ENCODE measurements around the gene MAPKAPK3. TPM values are rescaled to one million over a fixed set of nuclear protein-coding genes. Genes with fewer than 3 reads are reported as not detected.

MAPKAPK3 gene
- total and polyA plus RNA-seq, 2 of the 8 experiments (the other 6 are each of a cell fraction or from before 2014, with no cell fraction given): 65.4 to 99.8 TPM

GRCh38 chr3:50609763-50610085 is 7.2 kb upstream of the MAPKAPK3 start:
- peaks cover 4% of the 10 kb centered on the region; the same call in 1 of the 2 replicates for H3K23me2 ChIP-seq (ENCODE audit: low read depth, low read length)
- peaks cover 12 to 36% (median 32%) of the 10 kb centered on the region in 4 experiments; a peak in 6 of 7 replicates for H3K27me3 ChIP-seq (replicated peaks in 1 of 4; ENCODE audit: control insufficient read depth in 3 of 4, extremely low read depth in 1 of 4, insufficient read depth in 3 of 4, low read length in 3 of 4)
- no peak overlapping the region for H2BK20ac ChIP-seq (ENCODE audit: low read length)
- H3K56ac ChIP-seq (replicated peaks; ENCODE audit: insufficient read length, low read depth, low read length): no peak overlapping the region
- H4K5ac ChIP-seq (ENCODE audit: insufficient read length, low read depth, low read length): no peak overlapping the region
- H3K4me3 ChIP-seq (ENCODE audit: extremely low read depth in 1 of 4, insufficient read depth in 2 of 4, low read depth in 3 of 4, low read length in 4 of 4): no peak overlapping the region
- H3K9me3 ChIP-seq (ENCODE audit: insufficient read depth in 2 of 2, low read depth in 1 of 2, low read length in 1 of 2): no peaks in the 10 kb centered on the region
- no peak overlapping the region for H4K8ac ChIP-seq (ENCODE audit: extremely low read depth, insufficient read depth, low read length)
- H2AFZ ChIP-seq (ENCODE audit: low read length): no peak overlapping the region
- no peak overlapping the region for H3K18ac ChIP-seq (ENCODE audit: extremely low read depth, low read length)
- H3K14ac ChIP-seq (ENCODE audit: insufficient read length): no peak overlapping the region
- H3K27ac ChIP-seq (ENCODE audit: low read depth, low read length): no peak overlapping the region
- no peak for DNase-seq (ENCODE audit: low read depth in 1 of 2, low spot score in 2 of 2)
- H4K91ac ChIP-seq (replicated peaks; ENCODE audit: insufficient read length, low read length): no peak overlapping the region
- no peak overlapping the region for H3K9ac ChIP-seq (replicated peaks in 1 of 4; ENCODE audit: extremely low read depth in 1 of 4, low read depth in 3 of 4, low read length in 3 of 4)
- H2BK12ac ChIP-seq (ENCODE audit: low read depth, low read length): no peak overlapping the region
- H4K20me1 ChIP-seq (replicated peaks in 1 of 2; ENCODE audit: control insufficient read depth in 1 of 2, insufficient read depth in 2 of 2, low read length in 2 of 2): peaks cover 0 to 15% of the 10 kb centered on the region in 2 experiments
- H3K23ac ChIP-seq (ENCODE audit: insufficient read length): no peak overlapping the region
- H2BK15ac ChIP-seq (ENCODE audit: low read length): no peak overlapping the region
- no peak overlapping the region for H2BK120ac ChIP-seq (replicated peaks; ENCODE audit: low read depth, low read length)
- H3K4me2 ChIP-seq (ENCODE audit: insufficient read depth in 1 of 2, low read depth in 2 of 2, low read length in 2 of 2): no peak overlapping the region
- H3K79me2 ChIP-seq (ENCODE audit: control insufficient read depth in 1 of 2, insufficient read depth in 2 of 2, low read length in 2 of 2): no peaks in the 10 kb centered on the region
- H3K4ac ChIP-seq (replicated peaks; ENCODE audit: insufficient read length, low read depth, low read length): no peak overlapping the region
- peaks cover 0 to 12% (median 4%) of the 10 kb centered on the region in 4 experiments; a peak in 5 of 7 replicates for H3K4me1 ChIP-seq (replicated peaks in 1 of 4; ENCODE audit: control insufficient read depth in 3 of 4, insufficient read depth in 4 of 4, low read length in 3 of 4)
- ChIA-PET POLR2A (ENCODE audit: partially characterized antibody) (interaction anchor here (0.8 to 2.0 kb wide), 5 partner anchors 8 to 40 kb away, joined by 3 to 7 read pairs (median 3); partner anchors contain the start of genes HEMK1 and MAPKAPK3), CTCF (ENCODE audit: partially characterized antibody) (interaction anchor here (0.9 to 50.4 kb wide), 8 partner anchors 11 to 107 kb away, joined by 3 to 1262 read pairs (median 6); partner anchors contain the start of genes C3orf18, DOCK3 and HEMK1)
- WGBS, 2 experiments (ENCODE audit: extremely low coverage in 1 of 2, insufficient coverage in 1 of 2, insufficient read length in 1 of 2, insufficient replicate concordance in 2 of 2, low coverage in 1 of 2, low lambda C conversion rate in 2 of 2, missing lambda C conversion rate in 1 of 2): 82% methylated on average over 3 of the region's 3 CpGs; no CpG with 5 or more reads in 1 of the 2 experiments
- H3K36me3 ChIP-seq (ENCODE audit: control insufficient read depth in 2 of 4, insufficient read depth in 4 of 4, low read length in 3 of 4): no peaks in the 10 kb centered on the region
- H2AK5ac ChIP-seq (ENCODE audit: low read depth, low read length): no peak overlapping the region
- no peak overlapping the region for H2BK5ac ChIP-seq (ENCODE audit: low read depth, low read length)
- H3K79me1 ChIP-seq (ENCODE audit: low read depth, low read length): no peaks in the 10 kb centered on the region
- no peak for FAIRE-seq
- TF ChIP-seq KDM1A (IDR thresholded peaks at IDR 0.05; ENCODE audit: borderline replicate concordance, low read length) (no peak), NRF1 (IDR thresholded peaks at IDR 0.05; ENCODE audit: low read depth, low read length) (no peak), POU5F1 (IDR thresholded peaks at IDR 0.05; ENCODE audit: low read depth, low read length) (no peak), HDAC2 (IDR thresholded peaks at IDR 0.05; ENCODE audit: borderline replicate concordance in 1 of 2, low read depth in 2 of 2, low read length in 2 of 2) (no peak), BACH1 (IDR thresholded peaks at IDR 0.05; ENCODE audit: low read length) (no peak), TAF7 (optimal IDR thresholded peaks at IDR 0.05; ENCODE audit: borderline replicate concordance, low read depth, low read length) (no peak), SP1 (IDR thresholded peaks at IDR 0.05; ENCODE audit: low read depth, low read length) (no peak), CHD1 (IDR thresholded peaks at IDR 0.05; ENCODE audit: low read depth, low read length) (no peak), CBX5 (IDR thresholded peaks at IDR 0.05; ENCODE audit: low read depth, low read length) (no peak), TAF1 (IDR thresholded peaks at IDR 0.05; ENCODE audit: low read depth, low read length) (no peak), CHD2 (IDR thresholded peaks at IDR 0.05; ENCODE audit: low read length) (no peak), GTF2F1 (IDR thresholded peaks at IDR 0.05; ENCODE audit: borderline replicate concordance, low read depth, low read length) (no peak), KDM4A (IDR thresholded peaks at IDR 0.05; ENCODE audit: low read depth, low read length, severe bottlenecking) (no peak), KDM5A (IDR thresholded peaks at IDR 0.05; ENCODE audit: low read length) (no peak), HDAC6 (IDR thresholded peaks at IDR 0.05; ENCODE audit: low read depth, low read length) (no peak)
